HG02970 (cell line): ENCODE data around the gene ALG2.

ENCODE experiments used
- ATAC-seq: cut with Tn5 transposase; IDR thresholded peaks from one replicate; pipeline ENCODE4 v1.9.1; 2021; ENCODE audit warnings: mild to moderate bottlenecking, moderate library complexity, moderate number of reproducible peaks; ENCODE audit not compliant: unreplicated experiment, low FRiP score

ALG2 gene

GRCh38 chr9:99177576-99178366 is 44.0 kb downstream of the ALG2 start:
- no peak for ATAC-seq

- ATAC-seq = no peak
These were observed 45.2 kb downstream of the ALG2 start for GRCh38 chr9:99176527-99177013.

- ATAC-seq = no peak
These were observed 47.9 kb downstream of the ALG2 start for GRCh38 chr9:99173570-99174504.

GRCh38 chr9:99172124-99173091 is 49.3 kb downstream of the ALG2 start:
- no peak for ATAC-seq

GRCh38 chr9:99171225-99172123 is 50.3 kb downstream of the ALG2 start:
- ATAC-seq = no peak

GRCh38 chr9:99169982-99170761 is 51.6 kb downstream of the ALG2 start:
- no peak for ATAC-seq

GRCh38 chr9:99169086-99169485 is 52.7 kb downstream of the ALG2 start:
- no peak for ATAC-seq

- no peak for ATAC-seq
These were observed 54.0 kb downstream of the ALG2 start for GRCh38 chr9:99167694-99168093.

- ATAC-seq = no peak
These were observed 54.6 kb downstream of the ALG2 start for GRCh38 chr9:99167119-99167518.
